H1 (cell line): ENCODE measurements around the gene FSTL4. TPM values are rescaled to one million over a fixed set of nuclear protein-coding genes. Genes with fewer than 3 reads are reported as not detected.

Experiments
- CTCF ChIA-PET: fragments of 300-600 bp; sonication (Branson Sonifier 250); formaldehyde crosslinking; loops from one replicate; lab custom pipeline; 2021; ENCODE audit not compliant: partially characterized antibody; lab: Charles Lee
- POLR2A ChIA-PET: fragments of 300-600 bp; sonication (Branson Sonifier 250); formaldehyde crosslinking; loops from one replicate; lab custom pipeline; 2021; ENCODE audit warnings: inconsistent platforms; ENCODE audit not compliant: partially characterized antibody; lab: Charles Lee
- DNase-seq, 2 experiments: peaks; one replicate each; pipeline versions ENCODE4 v3.0.0 to v3.0.0-alpha.2; 2010 to 2022; ENCODE audit warnings: low spot score in 2 of 2, low read depth in 1 of 2, mixed read lengths in 1 of 2
- FAIRE-seq: peaks from 2 replicates; lab custom pipeline; 2011; peaks lifted over from hg19 to GRCh38; lab: Jason Lieb, UNC
- H2AFZ ChIP-seq: 2 replicates; pipeline ENCODE4 v1.8.1; 2012; ENCODE audit warnings: low read length, inconsistent platforms
- H2AK5ac ChIP-seq: 2 replicates; pipeline ENCODE4 v1.6.1; 2013; ENCODE audit warnings: low read depth, low read length
- H2BK120ac ChIP-seq: replicated peaks from 2 replicates; pipeline ENCODE3; 2013; ENCODE audit warnings: low read depth, low read length, inconsistent platforms
- H2BK12ac ChIP-seq: 2 replicates; pipeline ENCODE4 v1.6.1; 2013; ENCODE audit warnings: low read depth, low read length
- H2BK15ac ChIP-seq: 2 replicates; pipeline ENCODE4 v1.6.1; 2013; ENCODE audit warnings: low read length
- H2BK20ac ChIP-seq: 2 replicates; pipeline ENCODE4 v1.6.1; 2013; ENCODE audit warnings: low read length
- H2BK5ac ChIP-seq: 2 replicates; pipeline ENCODE4 v1.6.1; 2013; ENCODE audit warnings: low read depth, low read length
- H3K14ac ChIP-seq: 2 replicates; pipeline ENCODE4 v1.6.1; 2013; ENCODE audit warnings: inconsistent platforms; ENCODE audit not compliant: insufficient read length
- H3K18ac ChIP-seq: 2 replicates; pipeline ENCODE4 v1.6.1; 2013; ENCODE audit warnings: low read length; ENCODE audit errors: extremely low read depth
- H3K23ac ChIP-seq: 2 replicates; pipeline ENCODE4 v1.6.1; 2013; ENCODE audit warnings: inconsistent platforms; ENCODE audit not compliant: insufficient read length
- H3K23me2 ChIP-seq: 2 replicates; pipeline ENCODE4 v1.6.1; 2013; ENCODE audit warnings: low read depth, low read length
- H3K27ac ChIP-seq: 2 replicates; pipeline ENCODE4 v1.6.1; 2011; ENCODE audit warnings: low read depth, low read length, inconsistent platforms
- H3K27me3 ChIP-seq, 4 experiments: replicated peaks in 1 of 4; 1 replicate in 1 of 4; 2 replicates in 3 of 4; pipeline versions ENCODE4 v1.6.1 to v1.8.1; 2011 to 2013; ENCODE audit warnings: low read length in 3 of 4, mild to moderate bottlenecking in 3 of 4, inconsistent platforms in 2 of 4, mixed read lengths in 2 of 4, moderate library complexity in 1 of 4; ENCODE audit not compliant: control insufficient read depth in 3 of 4, insufficient read depth in 3 of 4; ENCODE audit errors: extremely low read depth in 1 of 4
- H3K36me3 ChIP-seq, 4 experiments: 2 replicates each; pipeline versions ENCODE4 v1.6.1 to v1.8.1; 2011 to 2013; ENCODE audit warnings: mild to moderate bottlenecking in 4 of 4, low read length in 3 of 4, moderate library complexity in 2 of 4, control low read depth in 1 of 4, inconsistent platforms in 1 of 4; ENCODE audit not compliant: insufficient read depth in 4 of 4, control insufficient read depth in 2 of 4
- H3K4ac ChIP-seq: replicated peaks from 2 replicates; pipeline ENCODE3; 2013; ENCODE audit warnings: low read length, low read depth, mixed read lengths, inconsistent platforms; ENCODE audit not compliant: insufficient read length
- H3K4me1 ChIP-seq, 4 experiments: replicated peaks in 1 of 4; 1 replicate in 1 of 4; 2 replicates in 3 of 4; pipeline versions ENCODE4 v1.6.1 to v1.8.1; 2011 to 2013; ENCODE audit warnings: low read length in 3 of 4, inconsistent platforms in 2 of 4, mixed read lengths in 1 of 4; ENCODE audit not compliant: insufficient read depth in 4 of 4, control insufficient read depth in 3 of 4
- H3K4me2 ChIP-seq, 2 experiments: 2 replicates each; pipeline versions ENCODE4 v1.6.1 to v1.8.1; 2011 to 2013; ENCODE audit warnings: low read depth in 2 of 2, low read length in 2 of 2, control low read depth in 1 of 2, inconsistent platforms in 1 of 2, mild to moderate bottlenecking in 1 of 2; ENCODE audit not compliant: insufficient read depth in 1 of 2
- H3K4me3 ChIP-seq, 4 experiments: fragments of 200-600, 300-600 bp in 1 of 4; sonication (generic), shearing (Covaris generic), sonication (Bioruptor Twin) in 1 of 4; 2 replicates each; pipeline versions ENCODE4 v1.5.1 to v1.8.1; 2011 to 2016; ENCODE audit warnings: low read length in 4 of 4, low read depth in 3 of 4, control low read depth in 2 of 4, inconsistent platforms in 2 of 4, mild to moderate bottlenecking in 2 of 4, mixed read lengths in 1 of 4, moderate library complexity in 1 of 4; ENCODE audit not compliant: insufficient read depth in 2 of 4; ENCODE audit errors: extremely low read depth in 1 of 4
- H3K56ac ChIP-seq: replicated peaks from 2 replicates; pipeline ENCODE3; 2013; ENCODE audit warnings: low read depth, mild to moderate bottlenecking, mixed read lengths, low read length, inconsistent platforms; ENCODE audit not compliant: insufficient read length
- H3K79me1 ChIP-seq: 2 replicates; pipeline ENCODE4 v1.6.1; 2013; ENCODE audit warnings: low read depth, low read length, control low read depth
- H3K79me2 ChIP-seq, 2 experiments: 2 replicates each; pipeline versions ENCODE4 v1.6.1 to v1.8.1; 2012 to 2013; ENCODE audit warnings: low read length in 2 of 2, mild to moderate bottlenecking in 2 of 2, inconsistent platforms in 1 of 2; ENCODE audit not compliant: insufficient read depth in 2 of 2, control insufficient read depth in 1 of 2
- H3K9ac ChIP-seq, 4 experiments: replicated peaks in 1 of 4; 1 replicate in 1 of 4; 2 replicates in 3 of 4; pipeline versions ENCODE4 v1.6.1 to v1.8.1; 2011 to 2013; ENCODE audit warnings: low read depth in 3 of 4, low read length in 3 of 4, control low read depth in 2 of 4, mild to moderate bottlenecking in 2 of 4, moderate library complexity in 2 of 4, inconsistent platforms in 1 of 4; ENCODE audit errors: extremely low read depth in 1 of 4
- H3K9me3 ChIP-seq, 2 experiments: 2 replicates each; pipeline versions ENCODE4 v1.6.1 to v1.8.1; 2012 to 2013; ENCODE audit warnings: mild to moderate bottlenecking in 2 of 2, moderate library complexity in 2 of 2, control low read depth in 1 of 2, inconsistent platforms in 1 of 2, low read depth in 1 of 2, low read length in 1 of 2, mixed read lengths in 1 of 2; ENCODE audit not compliant: insufficient read depth in 2 of 2
- H4K20me1 ChIP-seq, 2 experiments: replicated peaks in 1 of 2; 2 replicates each; pipeline versions ENCODE3 to v1.8.1; 2011 to 2013; ENCODE audit warnings: inconsistent platforms in 2 of 2, low read length in 2 of 2, mild to moderate bottlenecking in 1 of 2; ENCODE audit not compliant: insufficient read depth in 2 of 2, control insufficient read depth in 1 of 2
- H4K5ac ChIP-seq: 2 replicates; pipeline ENCODE4 v1.6.1; 2013; ENCODE audit warnings: low read length, low read depth, mixed read lengths, inconsistent platforms; ENCODE audit not compliant: insufficient read length
- H4K8ac ChIP-seq: 2 replicates; pipeline ENCODE4 v1.8.0; 2013; ENCODE audit warnings: mild to moderate bottlenecking, moderate library complexity, low read length, inconsistent platforms; ENCODE audit not compliant: insufficient read depth; ENCODE audit errors: extremely low read depth
- H4K91ac ChIP-seq: replicated peaks from 2 replicates; pipeline ENCODE3; 2013; ENCODE audit warnings: low read length, mixed read lengths, inconsistent platforms; ENCODE audit not compliant: insufficient read length
- BACH1 ChIP-seq: IDR thresholded peaks from 2 replicates; pipeline ENCODE4 v1.6.1; 2012; ENCODE audit warnings: low read length, improper control_type of control experiment
- CEBPB ChIP-seq: IDR thresholded peaks from 2 replicates; pipeline ENCODE4 v1.6.1; 2012; ENCODE audit warnings: low read depth, low read length
- GTF2F1 ChIP-seq: IDR thresholded peaks from 2 replicates; pipeline ENCODE4 v1.6.1; 2012; ENCODE audit warnings: low read depth, low read length, improper control_type of control experiment, borderline replicate concordance
- HDAC6 ChIP-seq: IDR thresholded peaks from one replicate; pipeline ENCODE4 v1.7.1; 2012; ENCODE audit warnings: low read depth, mild to moderate bottlenecking, inconsistent platforms, low read length, moderate library complexity
- KDM1A ChIP-seq: fragments of 200-600, 300-600 bp; sonication (generic); IDR thresholded peaks from 2 replicates; pipeline ENCODE4 v1.7.1; 2016; ENCODE audit warnings: mild to moderate bottlenecking, low read length, borderline replicate concordance
- KDM5A ChIP-seq: fragments of 200-600 bp; IDR thresholded peaks from 2 replicates; pipeline ENCODE4 v1.7.1; 2012; ENCODE audit warnings: mild to moderate bottlenecking, low read length, inconsistent platforms, mixed read lengths
- MAFK ChIP-seq: IDR thresholded peaks from 2 replicates; pipeline ENCODE4 v1.6.1; 2012; ENCODE audit warnings: low read depth, mild to moderate bottlenecking, improper control_type of control experiment, low read length
- NRF1 ChIP-seq: IDR thresholded peaks from 2 replicates; pipeline ENCODE4 v1.6.1; 2011; ENCODE audit warnings: mild to moderate bottlenecking, low read depth, low read length, improper control_type of control experiment
- RBBP5 ChIP-seq: IDR thresholded peaks from 2 replicates; pipeline ENCODE4 v1.7.1; 2012; ENCODE audit warnings: low read depth, mild to moderate bottlenecking, inconsistent platforms, low read length, moderate library complexity, borderline replicate concordance
- RFX5 ChIP-seq: IDR thresholded peaks from 2 replicates; pipeline ENCODE4 v1.6.1; 2011; ENCODE audit warnings: low read depth, low read length, improper control_type of control experiment, borderline replicate concordance
- SIN3A ChIP-seq, 2 experiments: IDR thresholded peaks in 1 of 2; conservative IDR thresholded peaks in 1 of 2; 2 replicates each; pipeline ENCODE4 v1.6.1; 2011 to 2012; ENCODE audit warnings: low read length in 2 of 2, improper control_type of control experiment in 1 of 2, low read depth in 1 of 2, mild to moderate bottlenecking in 1 of 2
- SIRT6 ChIP-seq: IDR thresholded peaks from one replicate; pipeline ENCODE4 v1.7.1; 2012; ENCODE audit warnings: low read length, inconsistent platforms
- SP1 ChIP-seq: IDR thresholded peaks from 2 replicates; pipeline ENCODE4 v1.6.1; 2011; ENCODE audit warnings: low read depth, low read length
- SP4 ChIP-seq: IDR thresholded peaks from 2 replicates; pipeline ENCODE4 v1.6.1; 2012; ENCODE audit warnings: low read length, inconsistent platforms
- SRF ChIP-seq: IDR thresholded peaks from 2 replicates; pipeline ENCODE4 v1.6.1; 2011; ENCODE audit warnings: mild to moderate bottlenecking, low read depth, low read length, moderate library complexity
- TAF1 ChIP-seq: IDR thresholded peaks from 2 replicates; pipeline ENCODE4 v1.6.1; 2011; ENCODE audit warnings: mild to moderate bottlenecking, low read depth, low read length
- TCF12 ChIP-seq: IDR thresholded peaks from 2 replicates; pipeline ENCODE4 v1.6.1; 2011; ENCODE audit warnings: low read depth, mild to moderate bottlenecking, low read length
- WGBS, 2 experiments: shearing (Covaris generic) in 1 of 2; methylation state at CpG; one replicate each; pipeline versions ENCODE4 v1.1.6 to v1.1.7; 2013 to 2015; ENCODE audit warnings: low lambda C conversion rate in 2 of 2, mixed read lengths in 2 of 2, inconsistent platforms in 1 of 2, low coverage in 1 of 2, missing lambda C conversion rate in 1 of 2; ENCODE audit not compliant: insufficient replicate concordance in 2 of 2, insufficient coverage in 1 of 2, insufficient read length in 1 of 2; ENCODE audit errors: extremely low coverage in 1 of 2, missing lambda C conversion rate in 1 of 2; 5-methylcytosine and 5-hydroxymethylcytosine counted together
- polyA plus RNA-seq, 7 experiments: library from polyadenylated mRNA; depleted of rRNA in 3 of 7; stranded (reverse) in 5 of 7; unstranded in 2 of 7; fragments of >200 nt in 5 of 7; fragments of 200-250 nt in 2 of 7; gene quantifications; 1 replicate in 5 of 7; 2 replicates in 1 of 7; 4 replicates in 1 of 7; pipeline versions ENCODE4 v1.2.1 to v1.2.3, GENCODE V29; 2011 to 2013; ENCODE audit warnings: missing spikeins in 2 of 7, mixed read lengths in 2 of 7
- total RNA-seq: library from RNA; stranded (reverse); fragmentation: NEBNext Ultra II Directional; extraction: Animal tissue kit (Norgen Biotek cat#: 25700); gene quantifications from 2 replicates; pipeline ENCODE4 v1.2.1, GENCODE V29; 2021

Gene FSTL4
- total and polyA plus RNA-seq, 2 of the 8 experiments (the other 6 are each of a cell fraction or from before 2014, with no cell fraction given): 3.1 to 4.1 TPM

GRCh38 chr5:133387091-133387490, 225.2 kb downstream of the FSTL4 start:
- Histone ChIP-seq H3K27me3 (peaks cover 0 to 2% (median 0%) of the 10 kb centered on the region in 4 experiments; a peak in 1 of 7 replicates), H3K23me2 (no peaks in the 10 kb centered on the region), H3K79me1 (no peaks in the 10 kb centered on the region), H3K79me2 (no peaks in the 10 kb centered on the region), H4K91ac (no peak overlapping the region), H3K4me3 (no peak overlapping the region), H3K4ac (no peak overlapping the region), H3K36me3 (no peaks in the 10 kb centered on the region), H4K20me1 (no peaks in the 10 kb centered on the region), H3K56ac (no peak overlapping the region), H4K8ac (no peak overlapping the region), H4K5ac (no peak overlapping the region), H3K18ac (no peak overlapping the region), H2BK5ac (no peak overlapping the region), H2BK12ac (no peak overlapping the region), H2BK20ac (no peak overlapping the region), H2BK15ac (no peak overlapping the region), H3K4me2 (no peak overlapping the region), H3K9ac (no peak overlapping the region), H3K14ac (no peak overlapping the region), H2BK120ac (no peak overlapping the region), H3K27ac (no peak overlapping the region), H3K9me3 (no peaks in the 10 kb centered on the region), H3K23ac (no peak overlapping the region), H2AK5ac (no peak overlapping the region), H2AFZ (no peak overlapping the region), H3K4me1 (peaks cover 0 to 17% (median 12%) of the 10 kb centered on the region in 4 experiments; a peak in 6 of 7 replicates)
- DNase-seq: no peak
- FAIRE-seq: no peak
- 81% methylated on average over 4 of the region's 4 CpGs; no CpG with 5 or more reads in 1 of the 2 experiments for WGBS, 2 experiments
- ChIA-PET CTCF (no interaction called here), POLR2A (no interaction called here)
- no peak for TF ChIP-seq NRF1
- no peak for TF ChIP-seq HDAC6
- no peak for TF ChIP-seq SP4
- no peak for TF ChIP-seq MAFK
- TF ChIP-seq BACH1: no peak
- TF ChIP-seq GTF2F1: no peak
- TF ChIP-seq SRF: no peak
- TF ChIP-seq TAF1: no peak
- no peak for TF ChIP-seq KDM5A
- no peak for TF ChIP-seq CEBPB
- no peak for TF ChIP-seq KDM1A
- TF ChIP-seq SIRT6: no peak
- no peak for TF ChIP-seq TCF12
- TF ChIP-seq RFX5: no peak
- TF ChIP-seq RBBP5: no peak
- no peak for TF ChIP-seq SP1
- no peak for TF ChIP-seq SIN3A (conservative IDR thresholded peaks at IDR 0.05 in 1 of 2, IDR thresholded peaks at IDR 0.05 in 1 of 2; ENCODE audit: low read depth in 1 of 2, low read length in 2 of 2)
